SK-N-SH treated with all-trans-retinoic acid at 6 μM for 48 hours (cell line): ENCODE measurements around the gene COA7.

Source experiments
- ATAC-seq: fragments of 200-7000 bp; cut with Tn5 transposase; 3 replicates; pipeline ENCODE4 v1.9.1; 2020; ENCODE audit warnings: mild to moderate bottlenecking, moderate library complexity
- ARNTL ChIP-seq: fragments of 450-650 bp; formaldehyde crosslinking; IDR thresholded peaks from 2 replicates; pipeline ENCODE4 v1.5.0; 2020; ENCODE audit warnings: low read depth, mild to moderate bottlenecking, moderate library complexity, borderline replicate concordance
- BACH2 ChIP-seq: fragments of 250-450 bp; sonication (Bioruptor Pico); IDR thresholded peaks from 2 replicates; pipeline ENCODE4 v1.9.0; 2021; ENCODE audit warnings: mild to moderate bottlenecking, borderline replicate concordance
- CREB5 ChIP-seq: fragments of 250-450 bp; sonication (Bioruptor Pico); IDR thresholded peaks from 2 replicates; pipeline ENCODE4 v1.5.1; 2020; ENCODE audit warnings: low read depth, mild to moderate bottlenecking, moderate library complexity
- CSDC2 ChIP-seq: fragments of 250-450 bp; sonication (Bioruptor Pico); IDR thresholded peaks from 2 replicates; pipeline ENCODE4 v1.5.0; 2020; ENCODE audit warnings: mild to moderate bottlenecking, moderate library complexity
- CSRNP3 ChIP-seq: fragments of 250-450 bp; sonication (Bioruptor Pico); IDR thresholded peaks from 2 replicates; pipeline ENCODE4 v1.5.1; 2021; ENCODE audit warnings: mild to moderate bottlenecking, moderate library complexity
- ESRRG ChIP-seq: fragments of 250-450 bp; sonication (Bioruptor Pico); IDR thresholded peaks from 2 replicates; pipeline ENCODE4 v1.6.1; 2021; ENCODE audit warnings: mild to moderate bottlenecking
- GLIS3 ChIP-seq: fragments of 250-450 bp; sonication (Bioruptor Pico); IDR thresholded peaks from 2 replicates; pipeline ENCODE4 v1.5.0; 2020; ENCODE audit warnings: mild to moderate bottlenecking, moderate library complexity
- ISL1 ChIP-seq: fragments of 250-450 bp; sonication (Bioruptor Pico); IDR thresholded peaks from 2 replicates; pipeline ENCODE4 v2.1.2; 2022; ENCODE audit warnings: mild to moderate bottlenecking, moderate library complexity
- OSR1 ChIP-seq: fragments of 250-450 bp; sonication (Bioruptor Pico); IDR thresholded peaks from 2 replicates; pipeline ENCODE4 v1.8.0; 2022; ENCODE audit warnings: moderate library complexity, mild to moderate bottlenecking, inconsistent platforms
- PATZ1 ChIP-seq: fragments of 250-450 bp; sonication (Bioruptor Pico); IDR thresholded peaks from 2 replicates; pipeline ENCODE4 v1.8.0; 2020; ENCODE audit warnings: mild to moderate bottlenecking, moderate library complexity, borderline replicate concordance
- POU6F1 ChIP-seq: fragments of 250-450 bp; sonication (Bioruptor Pico); IDR thresholded peaks from 2 replicates; pipeline ENCODE4 v1.8.0; 2021; ENCODE audit warnings: low read depth, mild to moderate bottlenecking, moderate library complexity, borderline replicate concordance
- RARB ChIP-seq: fragments of 250-450 bp; sonication (Bioruptor Pico); IDR thresholded peaks from 2 replicates; pipeline ENCODE4 v1.8.0; 2021; ENCODE audit warnings: mild to moderate bottlenecking, moderate library complexity
- SNAI2 ChIP-seq: fragments of 250-450 bp; sonication (Bioruptor Pico); IDR thresholded peaks from 2 replicates; pipeline ENCODE4 v1.5.0; 2020; ENCODE audit warnings: mild to moderate bottlenecking, moderate library complexity
- TCF4 ChIP-seq: fragments of 250-450 bp; sonication (Bioruptor Pico); IDR thresholded peaks from 2 replicates; pipeline ENCODE4 v1.8.0; 2021; ENCODE audit warnings: mild to moderate bottlenecking, moderate library complexity, borderline replicate concordance
- TOX ChIP-seq: fragments of 250-450 bp; sonication (Bioruptor Pico); IDR thresholded peaks from 2 replicates; pipeline ENCODE4 v1.8.0; 2021; ENCODE audit warnings: mild to moderate bottlenecking, moderate library complexity, borderline replicate concordance
- TSHZ2 ChIP-seq: fragments of 250-450 bp; sonication (Bioruptor Pico); IDR thresholded peaks from 2 replicates; pipeline ENCODE4 v1.5.0; 2020; ENCODE audit warnings: mild to moderate bottlenecking, moderate library complexity
- ZC3H10 ChIP-seq: fragments of 250-450 bp; sonication (Bioruptor Pico); IDR thresholded peaks from 2 replicates; pipeline ENCODE4 v1.5.1; 2021; ENCODE audit warnings: mild to moderate bottlenecking, moderate library complexity
- ZFP3 ChIP-seq: fragments of 250-450 bp; sonication (Bioruptor Pico); IDR thresholded peaks from 2 replicates; pipeline ENCODE4 v1.5.0; 2020; ENCODE audit warnings: mild to moderate bottlenecking, moderate library complexity
- ZFP30 ChIP-seq: fragments of 450-650 bp; formaldehyde crosslinking; IDR thresholded peaks from 2 replicates; pipeline ENCODE4 v1.5.0; 2022; ENCODE audit warnings: mild to moderate bottlenecking, moderate library complexity
- ZNF565 ChIP-seq: fragments of 450-650 bp; formaldehyde crosslinking; conservative IDR thresholded peaks from 2 replicates; pipeline ENCODE4 v1.5.0; 2020; ENCODE audit warnings: low read depth, mild to moderate bottlenecking, moderate library complexity
- ZNF70 ChIP-seq: fragments of 450-650 bp; formaldehyde crosslinking; IDR thresholded peaks from 2 replicates; pipeline ENCODE4 v1.5.0; 2020; ENCODE audit warnings: mild to moderate bottlenecking, moderate library complexity
- ZNF8 ChIP-seq: fragments of 450-650 bp; formaldehyde crosslinking; IDR thresholded peaks from 2 replicates; pipeline ENCODE4 v1.5.0; 2020; ENCODE audit warnings: mild to moderate bottlenecking, moderate library complexity

The COA7 gene

GRCh38 chr1:52706941-52707926 is 9.1 kb upstream of the COA7 start:
- TF ChIP-seq RARB (CRISPR knock-in tag): no peak
- TF ChIP-seq ZNF70 (CRISPR knock-in tag): no peak
- no peak for TF ChIP-seq CSRNP3 (CRISPR knock-in tag)
- no peak for TF ChIP-seq ZFP30 (CRISPR knock-in tag)
- TF ChIP-seq CREB5 (CRISPR knock-in tag): no peak
- no peak for TF ChIP-seq CSDC2 (CRISPR knock-in tag)
- TF ChIP-seq SNAI2: no peak
- no peak for TF ChIP-seq TSHZ2 (CRISPR knock-in tag)
- TF ChIP-seq PATZ1 (CRISPR knock-in tag): no peak
- TF ChIP-seq ZFP3 (CRISPR knock-in tag): no peak
- TF ChIP-seq OSR1: no peak
- no peak for TF ChIP-seq ARNTL (CRISPR knock-in tag)
- no peak for TF ChIP-seq TOX (CRISPR knock-in tag)
- no peak for TF ChIP-seq ZC3H10 (CRISPR knock-in tag)
- TF ChIP-seq TCF4 (CRISPR knock-in tag): no peak
- TF ChIP-seq ZNF565 (CRISPR knock-in tag): no peak
- TF ChIP-seq POU6F1 (CRISPR knock-in tag): no peak
- TF ChIP-seq ISL1 (CRISPR knock-in tag): no peak
- TF ChIP-seq GLIS3: no peak
- no peak for TF ChIP-seq BACH2 (CRISPR knock-in tag)
- no peak for ATAC-seq

GRCh38 chr1:52706136-52706670 is 8.1 kb upstream of the COA7 start:
- ATAC-seq: no peak
- TF ChIP-seq CSDC2 (CRISPR knock-in tag) (no peak), ZNF70 (CRISPR knock-in tag) (no peak), ARNTL (CRISPR knock-in tag) (no peak), RARB (CRISPR knock-in tag) (no peak), ZNF8 (CRISPR knock-in tag) (no peak), TCF4 (CRISPR knock-in tag) (no peak), ISL1 (CRISPR knock-in tag) (no peak), ZFP30 (CRISPR knock-in tag) (no peak), TSHZ2 (CRISPR knock-in tag) (no peak), OSR1 (no peak), GLIS3 (no peak), ZC3H10 (CRISPR knock-in tag) (no peak), TOX (CRISPR knock-in tag) (no peak), PATZ1 (CRISPR knock-in tag) (no peak), ZNF565 (CRISPR knock-in tag) (no peak), ESRRG (CRISPR knock-in tag) (no peak), BACH2 (CRISPR knock-in tag) (no peak)
